ENCODE measurements around the gene CEL.
"Not testable (repeated sequence)": the region's sequence is repeated elsewhere in the genome, so short reads cannot be mapped to it uniquely, and the experiment has no call there.

The CEL gene

DNA sequence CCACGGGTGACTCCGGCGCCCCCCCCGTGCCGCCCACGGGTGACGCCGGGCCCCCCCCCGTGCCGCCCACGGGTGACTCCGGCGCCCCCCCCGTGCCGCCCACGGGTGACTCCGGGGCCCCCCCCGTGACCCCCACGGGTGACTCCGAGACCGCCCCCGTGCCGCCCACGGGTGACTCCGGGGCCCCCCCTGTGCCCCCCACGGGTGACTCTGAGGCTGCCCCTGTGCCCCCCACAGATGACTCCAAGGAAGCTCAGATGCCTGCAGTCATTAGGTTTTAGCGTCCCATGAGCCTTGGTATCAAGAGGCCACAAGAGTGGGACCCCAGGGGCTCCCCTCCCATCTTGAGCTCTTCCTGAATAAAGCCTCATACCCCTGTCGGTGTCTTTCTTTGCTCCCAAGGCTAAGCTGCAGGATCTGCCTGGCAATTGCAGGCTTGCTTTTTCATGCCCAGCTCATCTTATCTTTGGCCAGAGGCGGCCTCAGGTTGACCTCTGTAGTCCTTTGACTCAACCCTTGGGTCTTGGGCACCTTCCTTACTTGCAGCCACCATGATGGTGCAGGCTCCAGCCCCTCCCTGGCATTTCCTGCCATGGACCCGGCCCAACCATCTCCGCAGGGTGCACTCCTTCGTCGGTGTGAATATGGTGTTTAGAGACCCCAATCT lies 9.8 kb downstream of the CEL start:
- TF ChIP-seq, protein P1, sequence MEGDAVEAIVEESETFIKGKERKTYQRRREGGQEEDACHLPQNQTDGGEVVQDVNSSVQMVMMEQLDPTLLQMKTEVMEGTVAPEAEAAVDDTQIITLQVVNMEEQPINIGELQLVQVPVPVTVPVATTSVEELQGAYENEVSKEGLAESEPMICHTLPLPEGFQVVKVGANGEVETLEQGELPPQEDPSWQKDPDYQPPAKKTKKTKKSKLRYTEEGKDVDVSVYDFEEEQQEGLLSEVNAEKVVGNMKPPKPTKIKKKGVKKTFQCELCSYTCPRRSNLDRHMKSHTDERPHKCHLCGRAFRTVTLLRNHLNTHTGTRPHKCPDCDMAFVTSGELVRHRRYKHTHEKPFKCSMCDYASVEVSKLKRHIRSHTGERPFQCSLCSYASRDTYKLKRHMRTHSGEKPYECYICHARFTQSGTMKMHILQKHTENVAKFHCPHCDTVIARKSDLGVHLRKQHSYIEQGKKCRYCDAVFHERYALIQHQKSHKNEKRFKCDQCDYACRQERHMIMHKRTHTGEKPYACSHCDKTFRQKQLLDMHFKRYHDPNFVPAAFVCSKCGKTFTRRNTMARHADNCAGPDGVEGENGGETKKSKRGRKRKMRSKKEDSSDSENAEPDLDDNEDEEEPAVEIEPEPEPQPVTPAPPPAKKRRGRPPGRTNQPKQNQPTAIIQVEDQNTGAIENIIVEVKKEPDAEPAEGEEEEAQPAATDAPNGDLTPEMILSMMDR (IDR thresholded peaks at IDR 0.05; ENCODE audit: low read depth, low read length) = no peak

GRCh38 chr9:133072210-133072609 lies 10.4 kb downstream of the CEL start:
- not testable (repeated sequence) for DNase-seq (ENCODE audit: extremely low read depth, low read depth)

More for the DNA sequence above, 9.8 kb downstream of the CEL start:
- DNase-seq (ENCODE audit: extremely low read depth, low read depth) = no peak

- TF ChIP-seq, protein P1 (IDR thresholded peaks at IDR 0.05; ENCODE audit: low read depth, low read length) = no peak
These were observed 11.6 kb downstream of the CEL start for GRCh38 chr9:133073086-133074014.

DNA sequence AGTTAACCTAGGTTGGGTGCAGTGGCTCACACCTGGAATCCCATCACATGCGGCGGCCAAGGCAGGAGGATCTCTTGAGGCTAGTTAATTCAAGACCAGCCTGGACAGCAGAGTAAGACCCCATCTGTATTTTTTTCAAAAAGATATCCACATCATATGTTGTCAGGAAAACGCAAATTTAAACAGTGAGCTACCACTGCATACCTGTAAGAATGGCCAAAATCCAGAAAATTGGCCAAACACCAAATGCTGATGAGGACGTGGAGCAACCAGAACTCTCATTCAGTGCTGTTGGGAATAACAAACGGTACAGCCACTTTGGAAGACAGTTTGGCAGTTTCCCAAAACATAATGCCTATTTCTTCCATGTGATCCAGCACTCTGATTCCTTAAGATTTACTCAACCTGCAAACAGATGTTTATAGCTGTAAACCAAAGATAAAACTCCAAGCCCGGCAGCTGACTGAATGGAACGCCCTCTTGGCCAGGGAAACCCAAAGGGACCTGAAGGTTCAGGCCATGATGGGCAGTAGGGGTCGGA lies 12.4 kb downstream of the CEL start:
- TF ChIP-seq, protein P1 (IDR thresholded peaks at IDR 0.05; ENCODE audit: low read depth, low read length) = no peak
- DNase-seq (ENCODE audit: extremely low read depth, low read depth) = peak; percentile 43

More at GRCh38 chr9:133073086-133074014, 11.6 kb downstream of the CEL start:
- no peak for DNase-seq (ENCODE audit: extremely low read depth, low read depth)

GRCh38 chr9:133075925-133076630 lies 14.3 kb downstream of the CEL start:
- DNase-seq (ENCODE audit: extremely low read depth, low read depth) = peak; percentile 64
- TF ChIP-seq, protein P1 (IDR thresholded peaks at IDR 0.05; ENCODE audit: low read depth, low read length) = no peak

GRCh38 chr9:133076691-133077090 lies 14.9 kb downstream of the CEL start:
- DNase-seq (ENCODE audit: extremely low read depth, low read depth) = no peak
- TF ChIP-seq, protein P1 (IDR thresholded peaks at IDR 0.05; ENCODE audit: low read depth, low read length) = no peak

GRCh38 chr9:133078486-133078885 lies 16.7 kb downstream of the CEL start:
- TF ChIP-seq, protein P1 (IDR thresholded peaks at IDR 0.05; ENCODE audit: low read depth, low read length) = no peak
- no peak for DNase-seq (ENCODE audit: extremely low read depth, low read depth)
